Sigmoid colon (tissue), 7 donors: ENCODE results near the gene CLIC5. TPM values are rescaled to one million over a fixed set of nuclear protein-coding genes. Genes with fewer than 3 reads are reported as not detected.

ENCODE experiments used
- DNase-seq: peaks from one replicate; pipeline ENCODE4 v3.0.0-alpha.2; 2019
- H3K27ac ChIP-seq, 4 donors: fragments of 200-600 bp; sonication (generic); one replicate each; pipeline ENCODE4 v1.5.1; 2016 to 2019; ENCODE audit warnings: mild to moderate bottlenecking in 1 of 4
- H3K27me3 ChIP-seq, 3 donors: fragments of 200-600 bp; sonication (generic); one replicate each; pipeline ENCODE4 v1.5.1; 2019; ENCODE audit warnings: mild to moderate bottlenecking in 1 of 3
- H3K36me3 ChIP-seq, 4 donors: fragments of 200-600 bp; sonication (generic); one replicate each; pipeline ENCODE4 v1.5.1; 2016 to 2019
- H3K4me1 ChIP-seq, 4 donors: fragments of 200-600 bp; sonication (generic); one replicate each; pipeline ENCODE4 v1.5.1; 2017 to 2019
- H3K4me3 ChIP-seq, 4 donors: fragments of 200-600 bp; sonication (generic); one replicate each; pipeline ENCODE4 v1.5.1; 2017 to 2019; ENCODE audit warnings: mild to moderate bottlenecking in 2 of 4, moderate library complexity in 1 of 4
- H3K9me3 ChIP-seq, 4 donors: fragments of 200-600 bp in 3 of 4; sonication (generic) in 3 of 4; one replicate each; pipeline versions ENCODE4 v1.5.1 to v1.6.1; 2013 to 2019
- EP300 ChIP-seq, 4 donors: sonication (generic); formaldehyde crosslinking; IDR thresholded peaks; one replicate each; pipeline ENCODE4 v1.6.1; 2017; ENCODE audit warnings: antibody characterized with exemption in 4 of 4
- POLR2A ChIP-seq, 2 donors: fragments of 450-650 bp; IDR thresholded peaks; one replicate each; pipeline ENCODE4 v1.6.1; 2016; ENCODE audit warnings: antibody characterized with exemption in 2 of 2, mild to moderate bottlenecking in 2 of 2, moderate library complexity in 2 of 2
- POLR2AphosphoS5 ChIP-seq, 4 donors: sonication (generic); formaldehyde crosslinking; IDR thresholded peaks; one replicate each; pipeline ENCODE4 v1.6.1; 2017; ENCODE audit warnings: antibody characterized with exemption in 4 of 4
- WGBS, 2 donors: extraction: QIAGEN DNeasy Blood & Tissue Kit; methylation state at CpG; one replicate each; pipeline ENCODE4 v1.1.7; 2013; 5-methylcytosine and 5-hydroxymethylcytosine counted together
- intact Hi-C: fragments of 100-400 bp; cut with DNase I; formaldehyde crosslinking; loops from one replicate; pipeline ENCODE4 v1.15.1; 2023
- polyA plus RNA-seq, 3 donors: library from polyadenylated mRNA; stranded (reverse); fragments of 200-250 nt; gene quantifications; one replicate each; pipeline ENCODE4 v1.2.3, GENCODE V29; 2013
- total RNA-seq, 4 donors: library from RNA; depleted of rRNA; stranded (reverse); fragments of >200 nt; gene quantifications; one replicate each; pipeline ENCODE4 v1.1.0, GENCODE V29; 2016
- TF ChIP-seq, protein P1 (sequence below), 4 experiments: fragments of 450-650 bp in 3 of 4; fragments of 200-600 bp in 1 of 4; IDR thresholded peaks; one replicate each; pipeline ENCODE4 v1.5.1; 2016 to 2019; ENCODE audit warnings: antibody characterized with exemption in 4 of 4, mild to moderate bottlenecking in 3 of 4, moderate library complexity in 2 of 4
- donor health status: healthy with polysubstance abuse.
- donor health status: Bipolar disorder and iron deficiency.
- donor health status: healthy.

CLIC5 gene
- total and polyA plus RNA-seq, 7 donors: 1.8 to 77.0 (median 3.5) TPM

DNA sequence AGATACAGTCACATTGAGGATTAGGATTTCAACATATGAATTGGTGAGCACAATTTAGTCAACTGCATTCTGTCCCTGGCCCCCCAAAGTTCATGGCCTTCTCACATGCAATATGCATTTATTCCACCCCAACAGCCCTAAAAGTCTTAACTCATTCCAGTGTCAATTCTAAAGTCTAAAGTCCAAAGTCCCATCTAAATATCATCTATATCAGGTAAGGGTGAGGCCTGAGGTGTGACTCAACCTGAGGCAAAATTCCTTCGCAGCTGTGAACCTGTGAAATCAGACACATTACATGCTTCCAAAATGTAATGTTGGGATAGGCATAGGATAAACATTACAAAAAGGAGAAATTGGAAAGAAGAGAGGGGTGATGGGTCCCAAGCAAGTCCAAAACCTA lies 27.8 kb downstream of the CLIC5 start:
- intact Hi-C loops: no loop called here
- H3K27ac ChIP-seq: no peak overlapping the region

DNA sequence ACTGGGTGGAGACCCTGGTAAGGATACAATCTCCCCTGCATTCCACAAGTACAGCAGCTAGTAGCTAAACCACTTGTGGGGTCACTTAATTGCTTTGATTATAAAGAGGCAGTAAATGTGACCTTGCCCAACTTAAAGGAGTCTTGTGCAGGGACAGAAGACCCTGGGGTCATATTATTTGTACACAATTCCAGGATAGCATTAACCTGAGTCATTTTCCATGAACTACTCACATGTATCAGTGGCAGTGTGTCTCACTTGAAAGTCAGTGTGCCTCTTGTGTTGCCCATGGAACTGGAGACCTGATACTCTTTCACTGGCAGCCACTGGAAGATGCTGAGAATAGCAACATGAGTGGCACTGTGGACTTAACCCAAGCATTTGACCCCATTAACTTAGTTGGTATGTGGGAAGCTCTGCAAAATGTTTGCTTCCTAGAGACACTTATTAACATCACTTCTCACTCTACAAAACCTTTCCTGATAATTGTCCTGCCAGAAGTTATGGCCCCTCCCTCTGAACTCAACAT lies 28.9 kb downstream of the CLIC5 start:
- no peak overlapping the region for H3K27ac ChIP-seq
- TF ChIP-seq, protein P1, sequence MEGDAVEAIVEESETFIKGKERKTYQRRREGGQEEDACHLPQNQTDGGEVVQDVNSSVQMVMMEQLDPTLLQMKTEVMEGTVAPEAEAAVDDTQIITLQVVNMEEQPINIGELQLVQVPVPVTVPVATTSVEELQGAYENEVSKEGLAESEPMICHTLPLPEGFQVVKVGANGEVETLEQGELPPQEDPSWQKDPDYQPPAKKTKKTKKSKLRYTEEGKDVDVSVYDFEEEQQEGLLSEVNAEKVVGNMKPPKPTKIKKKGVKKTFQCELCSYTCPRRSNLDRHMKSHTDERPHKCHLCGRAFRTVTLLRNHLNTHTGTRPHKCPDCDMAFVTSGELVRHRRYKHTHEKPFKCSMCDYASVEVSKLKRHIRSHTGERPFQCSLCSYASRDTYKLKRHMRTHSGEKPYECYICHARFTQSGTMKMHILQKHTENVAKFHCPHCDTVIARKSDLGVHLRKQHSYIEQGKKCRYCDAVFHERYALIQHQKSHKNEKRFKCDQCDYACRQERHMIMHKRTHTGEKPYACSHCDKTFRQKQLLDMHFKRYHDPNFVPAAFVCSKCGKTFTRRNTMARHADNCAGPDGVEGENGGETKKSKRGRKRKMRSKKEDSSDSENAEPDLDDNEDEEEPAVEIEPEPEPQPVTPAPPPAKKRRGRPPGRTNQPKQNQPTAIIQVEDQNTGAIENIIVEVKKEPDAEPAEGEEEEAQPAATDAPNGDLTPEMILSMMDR (IDR thresholded peaks at IDR 0.05): no peak
- no peak for TF ChIP-seq EP300 (IDR thresholded peaks at IDR 0.05)
- TF ChIP-seq POLR2AphosphoS5 (IDR thresholded peaks at IDR 0.05): no peak
- no peaks in the 10 kb centered on the region for H3K27me3 ChIP-seq
- DNase-seq: no peak
- intact Hi-C loops: no loop called here
- no peaks in the 10 kb centered on the region for H3K9me3 ChIP-seq
- H3K4me1 ChIP-seq: peaks cover 0 to 4% (median 0%) of the 10 kb centered on the region in 4 donors
- no peak overlapping the region for H3K4me3 ChIP-seq
- H3K36me3 ChIP-seq: no peaks in the 10 kb centered on the region

More for the DNA sequence above, 27.8 kb downstream of the CLIC5 start:
- H3K9me3 ChIP-seq: no peaks in the 10 kb centered on the region
- WGBS, 2 donors: 29 to 80% methylated on average over 1 of the region's 1 CpG
- TF ChIP-seq POLR2A (IDR thresholded peaks at IDR 0.05) (no peak), EP300 (IDR thresholded peaks at IDR 0.05) (no peak), POLR2AphosphoS5 (IDR thresholded peaks at IDR 0.05) (no peak)
- TF ChIP-seq, protein P1 (IDR thresholded peaks at IDR 0.05): no peak
- no peak for DNase-seq
- H3K36me3 ChIP-seq: no peaks in the 10 kb centered on the region
- H3K4me1 ChIP-seq: peaks cover 0 to 4% (median 0%) of the 10 kb centered on the region in 4 donors
- no peaks in the 10 kb centered on the region for H3K27me3 ChIP-seq
- H3K4me3 ChIP-seq: no peak overlapping the region

- Histone ChIP-seq H3K27me3 (no peaks in the 10 kb centered on the region), H3K36me3 (no peaks in the 10 kb centered on the region), H3K4me3 (no peak overlapping the region), H3K27ac (no peak overlapping the region), H3K9me3 (no peaks in the 10 kb centered on the region), H3K4me1 (peaks cover 0 to 4% (median 0%) of the 10 kb centered on the region in 4 donors)
- WGBS, 2 donors: 86 to 97% methylated on average over 5 of the region's 5 CpGs
- no peak for DNase-seq
- intact Hi-C loops: no loop called here
- TF ChIP-seq, protein P1 (IDR thresholded peaks at IDR 0.05): no peak
- no peak for TF ChIP-seq EP300 (IDR thresholded peaks at IDR 0.05)
- no peak for TF ChIP-seq POLR2A (IDR thresholded peaks at IDR 0.05)
- TF ChIP-seq POLR2AphosphoS5 (IDR thresholded peaks at IDR 0.05): no peak
Measured at GRCh38 chr6:45984788-45985425, 30.8 kb downstream of the CLIC5 start.

DNA sequence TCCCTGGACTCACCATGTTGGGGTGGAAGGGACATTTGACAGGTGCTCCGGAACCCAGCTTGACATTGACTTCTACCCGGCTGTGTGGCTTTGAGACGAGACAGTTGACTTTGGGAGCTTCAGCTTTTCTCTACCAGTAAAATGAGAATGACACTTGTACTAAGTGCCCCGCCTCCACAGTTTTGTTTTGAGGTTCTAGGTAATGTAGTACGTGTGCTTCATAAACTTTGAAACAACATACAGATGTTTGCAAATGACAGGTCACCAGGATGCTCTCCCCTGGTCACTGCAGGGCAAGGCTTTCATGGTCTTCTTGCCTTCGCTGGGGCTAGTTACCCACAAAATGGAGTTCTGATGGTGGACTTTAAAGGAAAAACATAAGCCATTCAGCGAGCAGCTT lies 31.3 kb downstream of the CLIC5 start:
- Histone ChIP-seq H3K36me3 (no peaks in the 10 kb centered on the region), H3K4me3 (no peak overlapping the region), H3K27me3 (no peaks in the 10 kb centered on the region), H3K9me3 (no peaks in the 10 kb centered on the region), H3K4me1 (peaks cover 0 to 4% (median 0%) of the 10 kb centered on the region in 4 donors), H3K27ac (no peak overlapping the region)
- WGBS, 2 donors: 91 to 92% methylated on average over 7 of the region's 7 CpGs
- no peak for DNase-seq
- no peak for TF ChIP-seq POLR2AphosphoS5 (IDR thresholded peaks at IDR 0.05)
- TF ChIP-seq POLR2A (IDR thresholded peaks at IDR 0.05): no peak
- TF ChIP-seq EP300 (IDR thresholded peaks at IDR 0.05): no peak
- TF ChIP-seq, protein P1 (IDR thresholded peaks at IDR 0.05): no peak
- intact Hi-C loops: no loop called here
